H1 (cell line): ENCODE results near the gene CYP4F11. TPM values are rescaled to one million over a fixed set of nuclear protein-coding genes. Genes with fewer than 3 reads are reported as not detected.
"Not testable (repeated sequence)": the region's sequence is repeated elsewhere in the genome, so short reads cannot be mapped to it uniquely, and the experiment has no call there.

Source experiments
- CTCF ChIA-PET: fragments of 300-600 bp; sonication (Branson Sonifier 250); formaldehyde crosslinking; loops from one replicate; lab custom pipeline; 2021; ENCODE audit not compliant: partially characterized antibody; lab: Charles Lee
- POLR2A ChIA-PET: fragments of 300-600 bp; sonication (Branson Sonifier 250); formaldehyde crosslinking; loops from one replicate; lab custom pipeline; 2021; ENCODE audit warnings: inconsistent platforms; ENCODE audit not compliant: partially characterized antibody; lab: Charles Lee
- DNase-seq, 2 experiments: peaks; one replicate each; pipeline versions ENCODE4 v3.0.0 to v3.0.0-alpha.2; 2010 to 2022; ENCODE audit warnings: low spot score in 2 of 2, low read depth in 1 of 2, mixed read lengths in 1 of 2
- FAIRE-seq: peaks from 2 replicates; lab custom pipeline; 2011; peaks lifted over from hg19 to GRCh38; lab: Jason Lieb, UNC
- H2AFZ ChIP-seq: 2 replicates; pipeline ENCODE4 v1.8.1; 2012; ENCODE audit warnings: low read length, inconsistent platforms
- H2AK5ac ChIP-seq: 2 replicates; pipeline ENCODE4 v1.6.1; 2013; ENCODE audit warnings: low read depth, low read length
- H2BK120ac ChIP-seq: replicated peaks from 2 replicates; pipeline ENCODE3; 2013; ENCODE audit warnings: low read depth, low read length, inconsistent platforms
- H2BK12ac ChIP-seq: 2 replicates; pipeline ENCODE4 v1.6.1; 2013; ENCODE audit warnings: low read depth, low read length
- H2BK15ac ChIP-seq: 2 replicates; pipeline ENCODE4 v1.6.1; 2013; ENCODE audit warnings: low read length
- H2BK20ac ChIP-seq: 2 replicates; pipeline ENCODE4 v1.6.1; 2013; ENCODE audit warnings: low read length
- H2BK5ac ChIP-seq: 2 replicates; pipeline ENCODE4 v1.6.1; 2013; ENCODE audit warnings: low read depth, low read length
- H3K14ac ChIP-seq: 2 replicates; pipeline ENCODE4 v1.6.1; 2013; ENCODE audit warnings: inconsistent platforms; ENCODE audit not compliant: insufficient read length
- H3K18ac ChIP-seq: 2 replicates; pipeline ENCODE4 v1.6.1; 2013; ENCODE audit warnings: low read length; ENCODE audit errors: extremely low read depth
- H3K23ac ChIP-seq: 2 replicates; pipeline ENCODE4 v1.6.1; 2013; ENCODE audit warnings: inconsistent platforms; ENCODE audit not compliant: insufficient read length
- H3K23me2 ChIP-seq: 2 replicates; pipeline ENCODE4 v1.6.1; 2013; ENCODE audit warnings: low read depth, low read length
- H3K27ac ChIP-seq: 2 replicates; pipeline ENCODE4 v1.6.1; 2011; ENCODE audit warnings: low read depth, low read length, inconsistent platforms
- H3K27me3 ChIP-seq, 4 experiments: replicated peaks in 1 of 4; 1 replicate in 1 of 4; 2 replicates in 3 of 4; pipeline versions ENCODE4 v1.6.1 to v1.8.1; 2011 to 2013; ENCODE audit warnings: low read length in 3 of 4, mild to moderate bottlenecking in 3 of 4, inconsistent platforms in 2 of 4, mixed read lengths in 2 of 4, moderate library complexity in 1 of 4; ENCODE audit not compliant: control insufficient read depth in 3 of 4, insufficient read depth in 3 of 4; ENCODE audit errors: extremely low read depth in 1 of 4
- H3K36me3 ChIP-seq, 4 experiments: 2 replicates each; pipeline versions ENCODE4 v1.6.1 to v1.8.1; 2011 to 2013; ENCODE audit warnings: mild to moderate bottlenecking in 4 of 4, low read length in 3 of 4, moderate library complexity in 2 of 4, control low read depth in 1 of 4, inconsistent platforms in 1 of 4; ENCODE audit not compliant: insufficient read depth in 4 of 4, control insufficient read depth in 2 of 4
- H3K4ac ChIP-seq: replicated peaks from 2 replicates; pipeline ENCODE3; 2013; ENCODE audit warnings: low read length, low read depth, mixed read lengths, inconsistent platforms; ENCODE audit not compliant: insufficient read length
- H3K4me1 ChIP-seq, 4 experiments: replicated peaks in 1 of 4; 1 replicate in 1 of 4; 2 replicates in 3 of 4; pipeline versions ENCODE4 v1.6.1 to v1.8.1; 2011 to 2013; ENCODE audit warnings: low read length in 3 of 4, inconsistent platforms in 2 of 4, mixed read lengths in 1 of 4; ENCODE audit not compliant: insufficient read depth in 4 of 4, control insufficient read depth in 3 of 4
- H3K4me2 ChIP-seq, 2 experiments: 2 replicates each; pipeline versions ENCODE4 v1.6.1 to v1.8.1; 2011 to 2013; ENCODE audit warnings: low read depth in 2 of 2, low read length in 2 of 2, control low read depth in 1 of 2, inconsistent platforms in 1 of 2, mild to moderate bottlenecking in 1 of 2; ENCODE audit not compliant: insufficient read depth in 1 of 2
- H3K4me3 ChIP-seq, 4 experiments: fragments of 200-600, 300-600 bp in 1 of 4; sonication (generic), shearing (Covaris generic), sonication (Bioruptor Twin) in 1 of 4; 2 replicates each; pipeline versions ENCODE4 v1.5.1 to v1.8.1; 2011 to 2016; ENCODE audit warnings: low read length in 4 of 4, low read depth in 3 of 4, control low read depth in 2 of 4, inconsistent platforms in 2 of 4, mild to moderate bottlenecking in 2 of 4, mixed read lengths in 1 of 4, moderate library complexity in 1 of 4; ENCODE audit not compliant: insufficient read depth in 2 of 4; ENCODE audit errors: extremely low read depth in 1 of 4
- H3K56ac ChIP-seq: replicated peaks from 2 replicates; pipeline ENCODE3; 2013; ENCODE audit warnings: low read depth, mild to moderate bottlenecking, mixed read lengths, low read length, inconsistent platforms; ENCODE audit not compliant: insufficient read length
- H3K79me1 ChIP-seq: 2 replicates; pipeline ENCODE4 v1.6.1; 2013; ENCODE audit warnings: low read depth, low read length, control low read depth
- H3K79me2 ChIP-seq, 2 experiments: 2 replicates each; pipeline versions ENCODE4 v1.6.1 to v1.8.1; 2012 to 2013; ENCODE audit warnings: low read length in 2 of 2, mild to moderate bottlenecking in 2 of 2, inconsistent platforms in 1 of 2; ENCODE audit not compliant: insufficient read depth in 2 of 2, control insufficient read depth in 1 of 2
- H3K9ac ChIP-seq, 4 experiments: replicated peaks in 1 of 4; 1 replicate in 1 of 4; 2 replicates in 3 of 4; pipeline versions ENCODE4 v1.6.1 to v1.8.1; 2011 to 2013; ENCODE audit warnings: low read depth in 3 of 4, low read length in 3 of 4, control low read depth in 2 of 4, mild to moderate bottlenecking in 2 of 4, moderate library complexity in 2 of 4, inconsistent platforms in 1 of 4; ENCODE audit errors: extremely low read depth in 1 of 4
- H3K9me3 ChIP-seq, 2 experiments: 2 replicates each; pipeline versions ENCODE4 v1.6.1 to v1.8.1; 2012 to 2013; ENCODE audit warnings: mild to moderate bottlenecking in 2 of 2, moderate library complexity in 2 of 2, control low read depth in 1 of 2, inconsistent platforms in 1 of 2, low read depth in 1 of 2, low read length in 1 of 2, mixed read lengths in 1 of 2; ENCODE audit not compliant: insufficient read depth in 2 of 2
- H4K20me1 ChIP-seq, 2 experiments: replicated peaks in 1 of 2; 2 replicates each; pipeline versions ENCODE3 to v1.8.1; 2011 to 2013; ENCODE audit warnings: inconsistent platforms in 2 of 2, low read length in 2 of 2, mild to moderate bottlenecking in 1 of 2; ENCODE audit not compliant: insufficient read depth in 2 of 2, control insufficient read depth in 1 of 2
- H4K5ac ChIP-seq: 2 replicates; pipeline ENCODE4 v1.6.1; 2013; ENCODE audit warnings: low read length, low read depth, mixed read lengths, inconsistent platforms; ENCODE audit not compliant: insufficient read length
- H4K8ac ChIP-seq: 2 replicates; pipeline ENCODE4 v1.8.0; 2013; ENCODE audit warnings: mild to moderate bottlenecking, moderate library complexity, low read length, inconsistent platforms; ENCODE audit not compliant: insufficient read depth; ENCODE audit errors: extremely low read depth
- H4K91ac ChIP-seq: replicated peaks from 2 replicates; pipeline ENCODE3; 2013; ENCODE audit warnings: low read length, mixed read lengths, inconsistent platforms; ENCODE audit not compliant: insufficient read length
- ASH2L ChIP-seq: fragments of 200-600, 300-600 bp; sonication (generic); IDR thresholded peaks from one replicate; pipeline ENCODE4 v1.7.1; 2017; ENCODE audit warnings: low read length
- HDAC6 ChIP-seq: IDR thresholded peaks from one replicate; pipeline ENCODE4 v1.7.1; 2012; ENCODE audit warnings: low read depth, mild to moderate bottlenecking, inconsistent platforms, low read length, moderate library complexity
- WGBS, 2 experiments: shearing (Covaris generic) in 1 of 2; methylation state at CpG; one replicate each; pipeline versions ENCODE4 v1.1.6 to v1.1.7; 2013 to 2015; ENCODE audit warnings: low lambda C conversion rate in 2 of 2, mixed read lengths in 2 of 2, inconsistent platforms in 1 of 2, low coverage in 1 of 2, missing lambda C conversion rate in 1 of 2; ENCODE audit not compliant: insufficient replicate concordance in 2 of 2, insufficient coverage in 1 of 2, insufficient read length in 1 of 2; ENCODE audit errors: extremely low coverage in 1 of 2, missing lambda C conversion rate in 1 of 2; 5-methylcytosine and 5-hydroxymethylcytosine counted together
- polyA plus RNA-seq, 7 experiments: library from polyadenylated mRNA; depleted of rRNA in 3 of 7; stranded (reverse) in 5 of 7; unstranded in 2 of 7; fragments of >200 nt in 5 of 7; fragments of 200-250 nt in 2 of 7; gene quantifications; 1 replicate in 5 of 7; 2 replicates in 1 of 7; 4 replicates in 1 of 7; pipeline versions ENCODE4 v1.2.1 to v1.2.3, GENCODE V29; 2011 to 2013; ENCODE audit warnings: missing spikeins in 2 of 7, mixed read lengths in 2 of 7
- total RNA-seq: library from RNA; stranded (reverse); fragmentation: NEBNext Ultra II Directional; extraction: Animal tissue kit (Norgen Biotek cat#: 25700); gene quantifications from 2 replicates; pipeline ENCODE4 v1.2.1, GENCODE V29; 2021

Gene CYP4F11
- total and polyA plus RNA-seq, 2 of the 8 experiments (the other 6 are each of a cell fraction or from before 2014, with no cell fraction given), result not detected

- TF ChIP-seq HDAC6 (no peak), ASH2L (no peak)
- TF ChIP-seq, all 59 proteins: peak for 0
Measured at GRCh38 chr19:15874821-15875474, 59.4 kb downstream of the CYP4F11 start (continued).

- DNase-seq, CTCF ChIA-PET, H2BK12ac ChIP-seq, H3K23me2 ChIP-seq, H3K4me1 ChIP-seq, H2AK5ac ChIP-seq, H3K9ac ChIP-seq, H3K18ac ChIP-seq, H2BK5ac ChIP-seq, H3K79me2 ChIP-seq, H2BK15ac ChIP-seq, H2BK120ac ChIP-seq, H3K4ac ChIP-seq, H3K56ac ChIP-seq, H3K36me3 ChIP-seq, H2AFZ ChIP-seq, H3K14ac ChIP-seq, H3K27ac ChIP-seq, H3K4me3 ChIP-seq, H3K27me3 ChIP-seq, POLR2A ChIA-PET, H4K8ac ChIP-seq, H4K91ac ChIP-seq, H4K20me1 ChIP-seq, H4K5ac ChIP-seq, H2BK20ac ChIP-seq, FAIRE-seq, H3K4me2 ChIP-seq, H3K23ac ChIP-seq, H3K79me1 ChIP-seq: not testable (repeated sequence)
- WGBS, 2 experiments, result 77% methylated on average over 6 of the region's 6 CpGs; no CpG with 5 or more reads in 1 of the 2 experiments
- peaks cover 47 to 73% of the 10 kb centered on the region in 2 experiments for H3K9me3 ChIP-seq
Measured at GRCh38 chr19:15873771-15874170, 60.6 kb downstream of the CYP4F11 start.
